Calu3 (cell line): ENCODE data around the gene SMPD3. TPM values are rescaled to one million over a fixed set of nuclear protein-coding genes. Genes with fewer than 3 reads are reported as not detected.

Experiments used
- BruUV-seq: library from RNA; stranded (reverse); fragments of 400-500 nt; replicated peaks from 2 replicates; lab custom pipeline; 2021; lab: Mats Ljungman, UMichigan
- CTCF ChIA-PET: fragments of 300-600 bp; sonication (Branson Sonifier 250); formaldehyde crosslinking; loops from one replicate; lab custom pipeline; 2022; ENCODE audit warnings: antibody characterized with exemption; lab: Charles Lee
- DNase-seq: peaks from one replicate; pipeline ENCODE4 v3.0.0; 2022
- H3K27ac Mint-ChIP-seq: one replicate; pipeline ENCODE4 v1.8.0; 2022; ENCODE audit warnings: mixed read lengths; ENCODE audit not compliant: unreplicated experiment
- H3K27me3 Mint-ChIP-seq: one replicate; pipeline ENCODE4 v1.8.0; 2022; ENCODE audit warnings: mixed read lengths; ENCODE audit not compliant: unreplicated experiment
- H3K36me3 Mint-ChIP-seq: one replicate; pipeline ENCODE4 v1.8.0; 2022; ENCODE audit warnings: mild to moderate bottlenecking, moderate library complexity, mixed read lengths; ENCODE audit not compliant: insufficient read depth, unreplicated experiment
- H3K4me1 Mint-ChIP-seq: one replicate; pipeline ENCODE4 v1.8.0; 2022; ENCODE audit warnings: mild to moderate bottlenecking, low read depth, mixed read lengths; ENCODE audit not compliant: unreplicated experiment
- H3K4me3 Mint-ChIP-seq: one replicate; pipeline ENCODE4 v1.8.0; 2022; ENCODE audit warnings: mild to moderate bottlenecking, low read depth, moderate library complexity, mixed read lengths; ENCODE audit not compliant: unreplicated experiment
- H3K9me3 Mint-ChIP-seq: one replicate; pipeline ENCODE4 v1.8.0; 2022; ENCODE audit warnings: low read depth, mixed read lengths; ENCODE audit not compliant: unreplicated experiment
- CTCF ChIP-seq: fragments of 200-600 bp; IDR thresholded peaks from one replicate; pipeline ENCODE4 v1.8.0; 2022; ENCODE audit warnings: antibody characterized with exemption; ENCODE audit not compliant: unreplicated experiment
- intact Hi-C: fragments of 100-400 bp; cut with micrococcal nuclease; formaldehyde crosslinking; loops from one replicate; pipeline ENCODE4 v1.10.0; 2022; ENCODE audit not compliant: unreplicated experiment
- total RNA-seq: library from RNA; stranded (reverse); gene quantifications from 2 replicates; pipeline ENCODE4 v1.2.3, GENCODE V29; 2022

SMPD3 gene
- total RNA-seq, 1 experiment from 2014 or later: 0.42 TPM

- Mint-ChIP-seq H3K36me3 (peaks cover 6% of the 10 kb centered on the region), H3K4me3 (no peak overlapping the region), H3K4me1 (no peaks in the 10 kb centered on the region), H3K9me3 (no peaks in the 10 kb centered on the region), H3K27ac (no peak overlapping the region), H3K27me3 (peaks cover 76% of the 10 kb centered on the region)
- intact Hi-C loops: no loop called here
- no peak for DNase-seq
- no TSS peak for BruUV-seq
- TF ChIP-seq CTCF: no peak
- CTCF ChIA-PET: no interaction called here
Observed at GRCh38 chr16:68371276-68371651, 77.0 kb downstream of the SMPD3 start.

- Mint-ChIP-seq H3K27me3 (peaks cover 76% of the 10 kb centered on the region), H3K27ac (no peak overlapping the region), H3K36me3 (peaks cover 10% of the 10 kb centered on the region), H3K4me1 (no peaks in the 10 kb centered on the region), H3K4me3 (no peak overlapping the region), H3K9me3 (no peaks in the 10 kb centered on the region)
- intact Hi-C loops: no loop called here
- no peak for TF ChIP-seq CTCF
- no TSS peak for BruUV-seq
- DNase-seq: no peak
- CTCF ChIA-PET: no interaction called here
Observed at GRCh38 chr16:68370581-68371275, 77.6 kb downstream of the SMPD3 start.

- Mint-ChIP-seq H3K9me3 (no peaks in the 10 kb centered on the region), H3K4me1 (no peaks in the 10 kb centered on the region), H3K36me3 (peaks cover 10% of the 10 kb centered on the region), H3K4me3 (no peak overlapping the region), H3K27ac (no peak overlapping the region), H3K27me3 (peaks cover 74% of the 10 kb centered on the region)
- TF ChIP-seq CTCF: no peak
- CTCF ChIA-PET: interaction anchor here (0.7 kb wide), 2 partner anchors 108 to 383 kb away, joined by 3 read pairs; no protein-coding TSS in a partner anchor
- intact Hi-C loops: no loop called here
- no peak for DNase-seq
- no TSS peak for BruUV-seq
Observed at GRCh38 chr16:68369697-68370580, 78.4 kb downstream of the SMPD3 start.

- no peaks in the 10 kb centered on the region for H3K4me1 Mint-ChIP-seq
- intact Hi-C loops: no loop called here
- no TSS peak for BruUV-seq
- no peaks in the 10 kb centered on the region for H3K9me3 Mint-ChIP-seq
- CTCF ChIA-PET: interaction anchor here (0.7 to 2.1 kb wide), 4 partner anchors 9 to 603 kb away, joined by 3 to 4 read pairs (median 4); no protein-coding TSS in a partner anchor
- H3K36me3 Mint-ChIP-seq: peaks cover 12% of the 10 kb centered on the region
- no peak for TF ChIP-seq CTCF
- H3K27me3 Mint-ChIP-seq: peaks cover 66% of the 10 kb centered on the region
- H3K27ac Mint-ChIP-seq: no peak overlapping the region
- no peak overlapping the region for H3K4me3 Mint-ChIP-seq
- no peak for DNase-seq
Observed at GRCh38 chr16:68369168-68369567, 79.1 kb downstream of the SMPD3 start.
